ENCODE data around the gene SMTN. TPM values are rescaled to one million over a fixed set of nuclear protein-coding genes. Genes with fewer than 3 reads are reported as not detected.
A peak's percentile ranks its signal among the peaks of the same experiment; 100 is the strongest.

Gene SMTN
- total RNA-seq, 2 experiments from 2014 or later, result 55.1 to 57.4 TPM

GRCh38 chr22:31140746-31141145, 59.6 kb downstream of the SMTN start:
- Mint-ChIP-seq H3K9me3 (peaks cover 3% of the 10 kb centered on the region), H3K27me3 (no peaks in the 10 kb centered on the region), H3K4me3 (no peak overlapping the region), H3K4me1 (ENCODE audit: low read depth) (peaks cover 2% of the 10 kb centered on the region), H3K36me3 (no peaks in the 10 kb centered on the region), H3K27ac (no peak overlapping the region)
- CTCF ChIA-PET, result no interaction called here
- no peak for DNase-seq
- POLR2A ChIA-PET, result no interaction called here
- intact Hi-C loops (cut with micrococcal nuclease), result loop anchor here (10.0 kb wide), 1 partner anchor 196 kb away; no protein-coding TSS in a partner anchor

- CTCF ChIA-PET, result no interaction called here
- intact Hi-C loops (cut with micrococcal nuclease), result loop anchor here (10.0 kb wide), 1 partner anchor 197 kb away; no protein-coding TSS in a partner anchor
- H3K9me3 Mint-ChIP-seq, result peaks cover 3% of the 10 kb centered on the region
- POLR2A ChIA-PET, result interaction anchor here (0.6 kb wide), 1 partner anchor 23 kb away, joined by 3 read pairs; no protein-coding TSS in a partner anchor
- DNase-seq, result no peak
- H3K27me3 Mint-ChIP-seq, result peaks cover 2% of the 10 kb centered on the region
- H3K27ac Mint-ChIP-seq, result no peak overlapping the region
- H3K4me1 Mint-ChIP-seq (ENCODE audit: low read depth), result peaks cover 2% of the 10 kb centered on the region
- H3K4me3 Mint-ChIP-seq, result no peak overlapping the region
- H3K36me3 Mint-ChIP-seq, result no peaks in the 10 kb centered on the region
Measured at GRCh38 chr22:31141551-31141950, 60.4 kb downstream of the SMTN start.

DNA sequence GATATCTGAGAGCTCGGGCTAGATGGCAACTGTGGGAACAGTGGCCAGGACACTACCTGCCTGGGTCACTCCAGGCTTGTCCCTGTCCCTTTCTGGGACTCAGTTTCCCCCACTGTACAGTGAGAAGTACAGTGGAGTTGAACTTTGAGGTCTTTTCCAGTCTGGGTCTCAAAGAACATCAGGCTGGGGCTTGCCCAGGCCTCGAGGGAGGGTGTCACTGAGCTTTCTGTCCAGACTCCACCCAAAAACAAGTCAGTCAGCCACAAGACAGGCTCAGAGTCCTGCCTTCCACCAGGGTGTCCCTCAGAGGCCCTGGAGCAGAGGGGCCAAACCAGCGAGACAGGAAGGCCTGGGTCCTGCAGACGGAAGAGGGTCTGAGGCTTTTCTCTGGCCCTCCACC, 61.2 kb downstream of the SMTN start:
- intact Hi-C loops (cut with micrococcal nuclease), result loop anchor here (10.0 kb wide), 1 partner anchor 197 kb away; no protein-coding TSS in a partner anchor
- peaks cover 2% of the 10 kb centered on the region for H3K4me1 Mint-ChIP-seq (ENCODE audit: low read depth)
- H3K9me3 Mint-ChIP-seq, result peaks cover 3% of the 10 kb centered on the region
- H3K27ac Mint-ChIP-seq, result no peak overlapping the region
- no peak overlapping the region for H3K4me3 Mint-ChIP-seq
- H3K36me3 Mint-ChIP-seq, result no peaks in the 10 kb centered on the region
- peaks cover 2% of the 10 kb centered on the region for H3K27me3 Mint-ChIP-seq
- CTCF ChIA-PET, result no interaction called here
- POLR2A ChIA-PET, result no interaction called here
- no peak for DNase-seq

DNA sequence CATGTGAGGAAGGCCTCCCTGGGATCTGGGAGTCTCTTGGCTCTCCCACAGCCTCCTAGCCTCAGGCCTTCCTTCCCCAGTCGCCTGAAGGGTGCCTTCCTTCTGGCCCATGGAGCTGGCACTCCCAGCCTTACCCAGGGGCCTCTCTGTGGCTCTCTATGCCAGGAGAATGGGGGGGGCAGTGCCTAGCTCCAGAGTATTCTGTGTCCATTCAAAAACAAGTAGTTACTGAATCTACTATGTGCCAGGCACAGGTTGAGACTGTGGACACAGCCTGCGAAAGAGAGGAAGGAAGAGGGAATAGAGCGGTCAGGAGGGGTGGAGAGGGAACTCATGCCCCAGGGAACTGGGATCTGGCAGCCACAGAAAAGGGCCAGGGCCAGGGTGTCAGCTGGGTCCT, 61.9 kb downstream of the SMTN start:
- POLR2A ChIA-PET, result no interaction called here
- CTCF ChIA-PET, result interaction anchor here (1.6 kb wide), 1 partner anchor 36 kb away, joined by 5 read pairs; the partner anchor contains the start of gene SELENOM
- peaks cover 2% of the 10 kb centered on the region for H3K4me1 Mint-ChIP-seq (ENCODE audit: low read depth)
- DNase-seq, result no peak
- intact Hi-C loops (cut with micrococcal nuclease), result loop anchor here (10.0 kb wide), 1 partner anchor 198 kb away; no protein-coding TSS in a partner anchor
- H3K36me3 Mint-ChIP-seq, result no peaks in the 10 kb centered on the region
- peaks cover 2% of the 10 kb centered on the region for H3K27me3 Mint-ChIP-seq
- H3K4me3 Mint-ChIP-seq, result no peak overlapping the region
- no peak overlapping the region for H3K27ac Mint-ChIP-seq
- peaks cover 5% of the 10 kb centered on the region for H3K9me3 Mint-ChIP-seq

DNA sequence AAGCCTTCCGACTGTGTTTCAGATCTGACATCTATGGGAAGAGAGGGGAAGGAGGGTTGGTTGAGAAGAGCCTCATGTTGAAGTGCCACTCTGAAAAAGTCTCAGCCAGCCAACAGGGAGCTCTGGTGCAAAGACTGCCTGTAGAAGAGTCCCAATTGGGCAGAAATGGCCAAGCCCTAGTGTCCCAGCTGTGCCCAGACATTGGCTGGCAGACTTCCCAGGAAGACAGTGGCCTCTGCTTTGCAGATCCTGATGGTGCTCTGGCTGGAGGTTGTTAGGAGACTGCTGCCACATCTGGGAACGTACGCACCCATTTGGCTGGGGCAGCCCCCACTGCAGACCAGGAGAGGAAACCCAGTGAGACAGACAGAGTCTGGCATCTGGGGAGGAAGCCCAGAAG, 62.4 kb downstream of the SMTN start:
- H3K4me1 Mint-ChIP-seq (ENCODE audit: low read depth), result peaks cover 2% of the 10 kb centered on the region
- intact Hi-C loops (cut with micrococcal nuclease), result loop anchor here (10.0 kb wide), 1 partner anchor 199 kb away; no protein-coding TSS in a partner anchor
- H3K9me3 Mint-ChIP-seq, result peaks cover 5% of the 10 kb centered on the region
- CTCF ChIA-PET, result interaction anchor here (1.6 kb wide), 1 partner anchor 36 kb away, joined by 5 read pairs; the partner anchor contains the start of gene SELENOM
- POLR2A ChIA-PET, result interaction anchor here (0.5 kb wide), 1 partner anchor 120 kb away, joined by 5 read pairs; no protein-coding TSS in a partner anchor
- H3K27me3 Mint-ChIP-seq, result peaks cover 2% of the 10 kb centered on the region
- no peak for DNase-seq
- H3K27ac Mint-ChIP-seq, result no peak overlapping the region
- no peak overlapping the region for H3K4me3 Mint-ChIP-seq
- H3K36me3 Mint-ChIP-seq, result no peaks in the 10 kb centered on the region

- H3K4me1 Mint-ChIP-seq (ENCODE audit: low read depth), result peaks cover 2% of the 10 kb centered on the region
- H3K4me3 Mint-ChIP-seq, result no peak overlapping the region
- H3K27me3 Mint-ChIP-seq, result peaks cover 2% of the 10 kb centered on the region
- no peak for DNase-seq
- H3K36me3 Mint-ChIP-seq, result no peaks in the 10 kb centered on the region
- POLR2A ChIA-PET, result interaction anchor here (0.5 to 0.6 kb wide), 2 partner anchors 119 to 241 kb away, joined by 3 to 5 read pairs; no protein-coding TSS in a partner anchor
- intact Hi-C loops (cut with micrococcal nuclease), result loop anchor here (10.0 kb wide), 1 partner anchor 199 kb away; no protein-coding TSS in a partner anchor
- H3K9me3 Mint-ChIP-seq, result peaks cover 5% of the 10 kb centered on the region
- CTCF ChIA-PET, result interaction anchor here (0.8 to 1.6 kb wide), 2 partner anchors 37 to 224 kb away, joined by 3 to 5 read pairs; partner anchors contain the start of gene SELENOM
- H3K27ac Mint-ChIP-seq, result no peak overlapping the region
Measured at GRCh38 chr22:31144223-31144622, 63.1 kb downstream of the SMTN start.

DNA sequence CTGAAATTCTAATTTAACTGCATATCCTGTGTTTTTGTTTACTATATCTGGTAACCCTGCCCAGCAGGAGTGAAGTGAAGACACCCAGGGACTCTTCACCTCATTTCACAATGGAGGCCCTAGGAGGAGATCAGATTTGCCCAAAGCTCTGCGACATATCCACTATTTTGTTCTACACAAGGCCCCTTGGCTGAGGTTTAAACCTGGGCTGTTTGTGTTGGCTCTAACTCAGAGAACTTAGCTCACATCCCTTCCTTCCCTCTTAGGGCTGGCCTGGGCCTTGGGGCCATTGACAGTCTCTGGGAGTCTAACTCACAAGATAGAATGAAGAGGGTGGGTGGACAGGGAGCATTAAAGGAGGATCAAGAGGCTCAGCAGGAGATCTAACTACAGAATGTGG, 67.4 kb downstream of the SMTN start:
- POLR2A ChIA-PET, result no interaction called here
- Mint-ChIP-seq H3K36me3 (no peaks in the 10 kb centered on the region), H3K27ac (no peak overlapping the region), H3K9me3 (peaks cover 5% of the 10 kb centered on the region), H3K4me1 (ENCODE audit: low read depth) (peaks cover 2% of the 10 kb centered on the region), H3K4me3 (no peak overlapping the region), H3K27me3 (peaks cover 2% of the 10 kb centered on the region)
- CTCF ChIA-PET, result interaction anchor here (0.6 to 2.1 kb wide), 6 partner anchors 34 to 1237 kb away, joined by 3 to 5 read pairs (median 4); partner anchors contain the start of gene SELENOM
- DNase-seq, result no peak
- intact Hi-C loops (cut with micrococcal nuclease), result loop anchor here (10.0 kb wide), 1 partner anchor 204 kb away; no protein-coding TSS in a partner anchor

DNA sequence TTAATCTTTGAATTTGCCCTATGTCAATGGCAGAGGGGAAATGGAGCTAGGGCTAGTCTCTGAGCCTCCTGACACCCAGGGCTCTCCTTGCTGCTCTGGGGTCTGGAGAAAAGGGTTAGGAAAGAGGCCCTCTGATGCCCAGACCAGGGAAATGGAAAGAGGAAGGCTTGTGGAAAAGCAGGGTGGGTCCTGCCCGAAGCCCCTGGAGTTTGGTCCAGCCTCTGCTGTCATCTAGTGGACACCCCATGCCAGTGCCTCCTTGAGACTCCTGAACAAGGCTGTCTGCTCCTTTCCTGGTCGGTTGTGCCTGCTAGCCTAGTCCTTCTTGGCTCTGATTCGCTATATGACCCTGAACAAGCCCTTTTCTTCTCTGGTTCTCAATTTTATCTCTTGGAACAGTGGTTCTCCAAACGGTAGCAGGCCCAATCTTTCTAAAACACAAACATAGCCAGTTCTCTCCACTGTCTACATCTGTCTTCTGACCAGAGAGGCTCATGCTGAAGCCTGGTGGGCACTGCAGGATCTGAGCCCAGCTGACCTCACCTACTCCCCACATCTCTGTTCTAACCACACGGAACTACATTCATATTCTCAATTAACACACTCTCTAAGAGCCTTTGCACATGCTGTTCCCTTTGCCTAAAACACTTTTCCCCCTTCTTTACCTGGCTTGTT, 68.0 kb downstream of the SMTN start:
- no peaks in the 10 kb centered on the region for H3K4me1 Mint-ChIP-seq (ENCODE audit: low read depth)
- ChIA-PET POLR2A (no interaction called here), CTCF (interaction anchor here (0.6 to 2.1 kb wide), 7 partner anchors 35 to 1238 kb away, joined by 3 to 5 read pairs (median 3); partner anchors contain the start of gene SELENOM)
- intact Hi-C loops (cut with micrococcal nuclease), result loop anchor here (1.0 to 10.0 kb wide), 2 partner anchors 60 to 204 kb away; no protein-coding TSS in a partner anchor
- H3K4me3 Mint-ChIP-seq, result no peak overlapping the region
- peaks cover 2% of the 10 kb centered on the region for H3K27me3 Mint-ChIP-seq
- H3K9me3 Mint-ChIP-seq, result peaks cover 5% of the 10 kb centered on the region
- H3K36me3 Mint-ChIP-seq, result no peaks in the 10 kb centered on the region
- no peak overlapping the region for H3K27ac Mint-ChIP-seq
- DNase-seq, result peak; percentile 53

DNA sequence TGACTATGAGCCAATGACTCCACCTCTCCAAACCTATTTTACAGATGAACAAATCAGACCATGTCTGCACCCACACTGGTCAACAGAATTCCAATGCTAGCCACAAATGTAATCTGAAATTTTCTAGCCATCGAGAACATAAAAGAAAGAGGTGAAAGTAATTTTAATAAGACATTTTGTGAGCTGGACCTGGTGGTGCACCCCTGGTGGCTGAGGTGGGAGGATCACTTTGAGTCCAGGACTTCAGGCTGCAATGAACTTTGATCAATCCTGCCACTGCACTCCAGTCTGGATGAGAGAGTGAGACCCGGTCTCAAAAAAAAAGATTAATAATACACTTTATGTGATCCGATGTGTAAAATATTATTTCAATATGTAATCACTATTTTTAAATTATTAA, 69.5 kb downstream of the SMTN start:
- CTCF ChIA-PET, result interaction anchor here (0.6 to 0.7 kb wide), 2 partner anchors 9 to 106 kb away, joined by 4 read pairs; no protein-coding TSS in a partner anchor
- intact Hi-C loops (cut with micrococcal nuclease), result no loop called here
- no peaks in the 10 kb centered on the region for H3K36me3 Mint-ChIP-seq

DNA sequence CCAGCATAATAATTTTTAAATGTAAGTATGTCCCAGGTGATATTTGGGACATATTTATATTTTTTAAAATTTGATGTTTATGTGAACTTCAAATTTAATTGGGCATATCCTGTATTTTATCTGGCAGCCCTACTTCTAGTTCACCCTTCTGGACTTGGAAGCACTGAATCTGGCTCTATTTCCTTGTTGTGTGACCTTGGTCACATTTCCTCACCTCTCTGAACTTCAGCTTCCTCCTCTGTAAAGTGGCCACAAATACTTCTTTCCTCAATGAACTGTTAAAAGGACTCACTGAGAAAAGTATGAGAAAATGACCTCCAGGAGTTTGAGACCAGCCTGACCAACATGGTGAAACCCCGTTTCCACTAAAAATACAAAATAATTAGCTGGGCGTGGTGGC, 70.8 kb downstream of the SMTN start:
- no peaks in the 10 kb centered on the region for H3K36me3 Mint-ChIP-seq
- peaks cover 2% of the 10 kb centered on the region for H3K9me3 Mint-ChIP-seq

More for the DNA sequence above, 69.5 kb downstream of the SMTN start:
- Mint-ChIP-seq H3K9me3 (peaks cover 2% of the 10 kb centered on the region), H3K27ac (no peak overlapping the region), H3K27me3 (peaks cover 2% of the 10 kb centered on the region), H3K4me1 (ENCODE audit: low read depth) (no peaks in the 10 kb centered on the region), H3K4me3 (no peak overlapping the region)
- DNase-seq, result no peak
- POLR2A ChIA-PET, result no interaction called here

DNA sequence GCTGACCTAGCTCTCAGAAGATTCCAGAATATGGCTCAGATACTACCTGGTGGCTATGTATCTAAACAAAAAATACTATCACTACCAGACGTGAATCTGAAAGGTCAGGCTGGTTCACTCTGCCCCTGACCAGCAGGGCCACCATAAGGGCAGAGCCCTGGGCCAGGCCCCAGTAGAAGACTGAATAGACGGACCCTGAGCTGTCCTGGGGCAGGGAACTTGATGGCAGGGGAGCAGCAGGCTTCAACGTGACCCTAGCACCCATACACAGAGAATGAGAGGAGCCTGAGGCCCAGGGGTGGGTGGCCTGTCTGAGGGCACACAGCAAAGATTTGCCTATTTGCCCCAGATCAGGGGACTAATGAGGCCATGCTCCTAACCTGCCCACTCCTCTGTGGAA, 72.2 kb downstream of the SMTN start:
- Mint-ChIP-seq H3K9me3 (no peaks in the 10 kb centered on the region), H3K36me3 (no peaks in the 10 kb centered on the region), H3K4me3 (no peak overlapping the region), H3K27ac (no peak overlapping the region), H3K27me3 (no peaks in the 10 kb centered on the region), H3K4me1 (ENCODE audit: low read depth) (no peaks in the 10 kb centered on the region)
- CTCF ChIA-PET, result no interaction called here
- POLR2A ChIA-PET, result no interaction called here
- intact Hi-C loops (cut with micrococcal nuclease), result no loop called here
- no peak for DNase-seq

More for the DNA sequence above, 70.8 kb downstream of the SMTN start:
- intact Hi-C loops (cut with micrococcal nuclease), result no loop called here
- DNase-seq, result no peak
- H3K4me1 Mint-ChIP-seq (ENCODE audit: low read depth), result no peaks in the 10 kb centered on the region
- no peak overlapping the region for H3K4me3 Mint-ChIP-seq
- no peaks in the 10 kb centered on the region for H3K27me3 Mint-ChIP-seq
- no peak overlapping the region for H3K27ac Mint-ChIP-seq
- ChIA-PET POLR2A (no interaction called here), CTCF (no interaction called here)

Data from activated CD4-positive, alpha-beta memory T cell treated with anti-CD3 and anti-CD28 coated beads for 36 hours (primary cell).